Sigmoid colon (tissue), 7 donors: Measurements from ENCODE around the gene FGR. TPM values are rescaled to one million over a fixed set of nuclear protein-coding genes. Genes with fewer than 3 reads are reported as not detected.

ENCODE experiments used
- DNase-seq: peaks from one replicate; pipeline ENCODE4 v3.0.0-alpha.2; 2019
- H3K27ac ChIP-seq, 4 donors: fragments of 200-600 bp; sonication (generic); one replicate each; pipeline ENCODE4 v1.5.1; 2016 to 2019; ENCODE audit warnings: mild to moderate bottlenecking in 1 of 4
- H3K27me3 ChIP-seq, 3 donors: fragments of 200-600 bp; sonication (generic); one replicate each; pipeline ENCODE4 v1.5.1; 2019; ENCODE audit warnings: mild to moderate bottlenecking in 1 of 3
- H3K36me3 ChIP-seq, 4 donors: fragments of 200-600 bp; sonication (generic); one replicate each; pipeline ENCODE4 v1.5.1; 2016 to 2019
- H3K4me1 ChIP-seq, 4 donors: fragments of 200-600 bp; sonication (generic); one replicate each; pipeline ENCODE4 v1.5.1; 2017 to 2019
- H3K4me3 ChIP-seq, 4 donors: fragments of 200-600 bp; sonication (generic); one replicate each; pipeline ENCODE4 v1.5.1; 2017 to 2019; ENCODE audit warnings: mild to moderate bottlenecking in 2 of 4, moderate library complexity in 1 of 4
- H3K9me3 ChIP-seq, 4 donors: fragments of 200-600 bp in 3 of 4; sonication (generic) in 3 of 4; one replicate each; pipeline versions ENCODE4 v1.5.1 to v1.6.1; 2013 to 2019
- CTCF ChIP-seq, 4 experiments: fragments of 450-650 bp in 3 of 4; fragments of 200-600 bp in 1 of 4; IDR thresholded peaks; one replicate each; pipeline ENCODE4 v1.5.1; 2016 to 2019; ENCODE audit warnings: antibody characterized with exemption in 4 of 4, mild to moderate bottlenecking in 3 of 4, moderate library complexity in 2 of 4
- EP300 ChIP-seq, 4 donors: sonication (generic); formaldehyde crosslinking; IDR thresholded peaks; one replicate each; pipeline ENCODE4 v1.6.1; 2017; ENCODE audit warnings: antibody characterized with exemption in 4 of 4
- POLR2A ChIP-seq, 2 donors: fragments of 450-650 bp; IDR thresholded peaks; one replicate each; pipeline ENCODE4 v1.6.1; 2016; ENCODE audit warnings: antibody characterized with exemption in 2 of 2, mild to moderate bottlenecking in 2 of 2, moderate library complexity in 2 of 2
- POLR2AphosphoS5 ChIP-seq, 4 donors: sonication (generic); formaldehyde crosslinking; IDR thresholded peaks; one replicate each; pipeline ENCODE4 v1.6.1; 2017; ENCODE audit warnings: antibody characterized with exemption in 4 of 4
- WGBS, 2 donors: extraction: QIAGEN DNeasy Blood & Tissue Kit; methylation state at CpG; one replicate each; pipeline ENCODE4 v1.1.7; 2013; 5-methylcytosine and 5-hydroxymethylcytosine counted together
- intact Hi-C: fragments of 100-400 bp; cut with DNase I; formaldehyde crosslinking; loops from one replicate; pipeline ENCODE4 v1.15.1; 2023
- polyA plus RNA-seq, 3 donors: library from polyadenylated mRNA; stranded (reverse); fragments of 200-250 nt; gene quantifications; one replicate each; pipeline ENCODE4 v1.2.3, GENCODE V29; 2013
- total RNA-seq, 4 donors: library from RNA; depleted of rRNA; stranded (reverse); fragments of >200 nt; gene quantifications; one replicate each; pipeline ENCODE4 v1.1.0, GENCODE V29; 2016
- donor health status: healthy with polysubstance abuse.
- donor health status: Bipolar disorder and iron deficiency.
- donor health status: healthy.

FGR gene
- total and polyA plus RNA-seq, 7 donors = 3.0 to 14.4 (median 6.9) TPM

GRCh38 chr1:27574001-27574781 is 60.8 kb downstream of the FGR start:
- intact Hi-C loops = loop anchor here (5.0 kb wide), 1 partner anchor 47 kb away; no protein-coding TSS in a partner anchor
- 50 to 76% methylated on average over 8 of the region's 8 CpGs for WGBS, 2 donors

GRCh38 chr1:27572679-27573426 is 62.1 kb downstream of the FGR start:
- TF ChIP-seq POLR2AphosphoS5 (IDR thresholded peaks at IDR 0.05) (no peak), POLR2A (IDR thresholded peaks at IDR 0.05) (no peak), EP300 (IDR thresholded peaks at IDR 0.05) (no peak), CTCF (IDR thresholded peaks at IDR 0.05) (no peak)
- WGBS, 2 donors = 80 to 93% methylated on average over 14 of the region's 14 CpGs
- DNase-seq = peak; percentile 75
- Histone ChIP-seq H3K36me3 (no peaks in the 10 kb centered on the region), H3K4me1 (peaks cover 0 to 98% (median 95%) of the 10 kb centered on the region in 4 donors), H3K27me3 (no peaks in the 10 kb centered on the region), H3K4me3 (no peak overlapping the region), H3K27ac (peak overlapping the region; percentile 96 to 98 (median 97)), H3K9me3 (no peaks in the 10 kb centered on the region)
- intact Hi-C loops = loop anchor here (5.0 kb wide), 1 partner anchor 46 kb away; no protein-coding TSS in a partner anchor

More at GRCh38 chr1:27574001-27574781, 60.8 kb downstream of the FGR start:
- no peaks in the 10 kb centered on the region for H3K9me3 ChIP-seq
- peaks cover 0 to 94% (median 86%) of the 10 kb centered on the region in 4 donors for H3K4me1 ChIP-seq
- no peaks in the 10 kb centered on the region for H3K36me3 ChIP-seq
- H3K27ac ChIP-seq = peak overlapping the region; percentile 96 to 98 (median 97)
- DNase-seq = no peak
- TF ChIP-seq CTCF (IDR thresholded peaks at IDR 0.05) = no peak
- H3K4me3 ChIP-seq = peak overlapping the region in 2 of 4 donors; percentile 56 to 60
- H3K27me3 ChIP-seq = no peaks in the 10 kb centered on the region

- DNase-seq = peak; percentile 75
- TF ChIP-seq EP300 (IDR thresholded peaks at IDR 0.05) (no peak), POLR2A (IDR thresholded peaks at IDR 0.05) (no peak), CTCF (IDR thresholded peaks at IDR 0.05) (no peak), POLR2AphosphoS5 (IDR thresholded peaks at IDR 0.05) (no peak)
- Histone ChIP-seq H3K27ac (peak overlapping the region; percentile 96 to 98 (median 97)), H3K4me3 (peak overlapping the region in 2 of 4 donors; percentile 3 to 19), H3K4me1 (peaks cover 0 to 98% (median 95%) of the 10 kb centered on the region in 4 donors), H3K27me3 (no peaks in the 10 kb centered on the region), H3K9me3 (no peaks in the 10 kb centered on the region), H3K36me3 (no peaks in the 10 kb centered on the region)
- intact Hi-C loops = loop anchor here (5.0 kb wide), 1 partner anchor 45 kb away; no protein-coding TSS in a partner anchor
- 42 to 54% methylated on average over 9 of the region's 9 CpGs for WGBS, 2 donors
Measured at GRCh38 chr1:27572019-27572678, 62.8 kb downstream of the FGR start.

GRCh38 chr1:27571439-27572018 is 63.5 kb downstream of the FGR start:
- H3K4me3 ChIP-seq = peak overlapping the region in 2 of 4 donors; percentile 3 to 19
- peak overlapping the region; percentile 96 to 98 (median 97) for H3K27ac ChIP-seq
- TF ChIP-seq POLR2A (IDR thresholded peaks at IDR 0.05) (no peak), CTCF (IDR thresholded peaks at IDR 0.05) (no peak), EP300 (IDR thresholded peaks at IDR 0.05) (no peak), POLR2AphosphoS5 (IDR thresholded peaks at IDR 0.05) (peak in 1 of 4 donors; percentile 32)
- intact Hi-C loops = loop anchor here (5.0 kb wide), 1 partner anchor 44 kb away; no protein-coding TSS in a partner anchor
- H3K9me3 ChIP-seq = no peaks in the 10 kb centered on the region
- H3K36me3 ChIP-seq = no peaks in the 10 kb centered on the region
- H3K27me3 ChIP-seq = no peaks in the 10 kb centered on the region
- 64 to 79% methylated on average over 18 of the region's 18 CpGs for WGBS, 2 donors
- peaks cover 0 to 98% (median 95%) of the 10 kb centered on the region in 4 donors for H3K4me1 ChIP-seq
- DNase-seq = peak; percentile 83
